GM18520 (cell line): ENCODE results near the gene RFXANK.
"Not testable (repeated sequence)": the region's sequence is repeated elsewhere in the genome, so short reads cannot be mapped to it uniquely, and the experiment has no call there.

Experiments used
- ATAC-seq: cut with Tn5 transposase; IDR thresholded peaks from one replicate; pipeline ENCODE4 v1.9.1; 2021; ENCODE audit not compliant: unreplicated experiment

RFXANK gene

DNA sequence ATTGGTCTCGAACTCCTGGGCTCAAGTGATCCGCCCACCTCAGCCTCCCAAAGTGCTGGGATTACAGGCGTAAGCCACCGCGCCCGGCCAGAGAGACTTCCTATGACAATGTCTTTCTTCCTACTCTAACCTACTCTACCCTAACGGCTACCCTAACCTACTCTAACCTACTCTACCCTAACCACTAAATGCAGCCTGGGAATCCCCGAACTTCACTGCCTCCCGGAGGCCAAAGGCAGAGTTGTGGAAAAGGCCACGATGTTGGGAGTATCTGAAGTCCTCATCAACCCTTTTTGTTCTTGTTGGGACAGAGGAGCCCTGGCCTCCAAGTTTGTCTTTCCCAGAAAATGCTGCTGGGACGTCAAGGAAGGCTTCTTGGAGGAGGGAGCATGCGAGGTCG, 12.1 kb downstream of the RFXANK start:
- no peak for ATAC-seq

GRCh38 chr19:19205416-19206410, 13.7 kb downstream of the RFXANK start:
- ATAC-seq: no peak

DNA sequence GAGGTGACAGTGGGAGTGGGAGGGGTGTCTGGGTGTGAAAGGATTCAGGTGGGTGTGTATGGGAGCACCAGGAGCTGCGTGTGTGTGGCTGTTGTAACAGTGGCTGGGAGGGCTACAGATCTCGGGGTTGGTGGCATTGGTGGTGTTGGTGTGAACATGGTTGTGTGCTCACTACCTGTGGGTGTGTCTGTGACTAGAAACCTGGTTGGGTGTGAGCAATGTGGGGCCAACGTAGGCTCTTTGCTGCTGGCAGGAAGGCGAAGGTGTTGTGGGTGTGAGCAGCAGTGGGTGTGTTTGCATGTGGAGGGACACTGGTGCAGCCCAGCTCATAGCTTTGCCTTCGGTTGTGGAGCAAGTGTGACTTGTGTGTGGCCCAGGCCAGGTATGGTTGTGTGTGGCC, 14.9 kb downstream of the RFXANK start:
- ATAC-seq: no peak

DNA sequence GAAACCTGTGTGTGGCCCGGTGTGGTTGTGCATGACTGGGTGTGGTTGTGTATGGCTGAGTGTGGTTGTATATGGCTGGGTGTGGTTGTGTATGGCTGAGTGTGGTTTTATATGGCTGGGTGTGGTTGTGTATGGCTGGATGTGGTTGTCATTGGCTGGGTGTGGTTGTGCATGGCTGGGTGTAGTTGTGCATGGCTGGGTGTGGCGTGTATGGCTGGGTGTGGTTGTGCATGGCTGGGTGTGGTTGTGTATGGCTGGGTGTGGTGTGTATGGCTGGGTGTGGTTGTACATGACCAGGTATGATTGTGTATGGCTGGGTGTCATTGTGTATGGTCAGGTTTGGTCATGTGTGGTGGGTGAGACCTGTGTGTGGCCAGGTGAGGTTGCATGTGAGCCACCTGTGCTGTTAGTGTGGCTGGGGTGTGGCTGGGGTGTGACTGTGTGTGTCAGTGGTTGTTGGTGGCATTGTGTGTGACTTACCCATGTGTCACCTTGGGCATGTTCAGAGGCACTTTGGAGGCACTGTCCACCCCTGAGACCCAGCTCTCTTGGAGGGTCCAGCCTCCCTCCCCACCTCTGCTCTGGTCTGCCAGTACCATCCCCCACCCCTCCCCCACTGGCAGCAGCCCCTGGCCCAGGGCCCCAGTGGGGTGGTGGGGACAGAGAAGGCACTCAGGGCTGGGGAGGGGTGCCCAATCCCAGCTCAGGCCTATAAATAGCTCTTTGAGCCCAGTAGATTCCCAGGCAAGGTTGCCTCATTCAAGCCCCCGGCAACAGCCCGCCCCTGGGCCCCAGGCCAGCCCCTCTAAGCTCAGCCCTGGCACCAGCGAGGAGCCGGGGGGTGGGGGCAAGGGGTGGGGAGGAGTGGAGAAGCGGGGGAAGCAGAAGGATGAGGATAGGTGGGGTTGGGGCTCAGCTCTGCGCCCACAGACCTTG, 15.8 kb downstream of the RFXANK start:
- ATAC-seq: no peak

DNA sequence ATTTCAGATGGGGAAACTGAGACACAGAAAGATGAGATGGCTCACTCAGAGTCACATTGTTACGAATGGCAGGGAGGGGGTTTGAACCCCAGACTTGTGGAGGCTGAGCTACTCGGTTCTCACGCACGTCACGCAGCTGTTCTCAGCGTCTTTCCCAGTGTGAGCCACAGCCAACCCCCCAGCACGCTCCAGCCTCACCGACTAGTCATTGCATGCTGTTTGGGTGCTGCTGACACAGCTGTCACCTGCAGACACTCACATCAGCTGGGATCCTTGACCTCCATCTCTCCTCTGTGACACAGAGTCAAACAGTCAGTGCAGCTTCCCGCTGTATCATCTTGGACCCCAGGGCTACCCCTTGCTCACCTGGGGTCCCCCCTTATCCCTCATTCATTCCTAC, 17.3 kb downstream of the RFXANK start:
- ATAC-seq: no peak

- ATAC-seq: no peak
Observed at GRCh38 chr19:19211499-19212420, 19.7 kb downstream of the RFXANK start, which contains the start of gene NCAN. Gene NCAN (plus strand): TSS chr19:19211958. CDS start chr19:19216954, 4,996 bp downstream.

- no peak for ATAC-seq
Observed at GRCh38 chr19:19212916-19213315, 20.9 kb downstream of the RFXANK start.

DNA sequence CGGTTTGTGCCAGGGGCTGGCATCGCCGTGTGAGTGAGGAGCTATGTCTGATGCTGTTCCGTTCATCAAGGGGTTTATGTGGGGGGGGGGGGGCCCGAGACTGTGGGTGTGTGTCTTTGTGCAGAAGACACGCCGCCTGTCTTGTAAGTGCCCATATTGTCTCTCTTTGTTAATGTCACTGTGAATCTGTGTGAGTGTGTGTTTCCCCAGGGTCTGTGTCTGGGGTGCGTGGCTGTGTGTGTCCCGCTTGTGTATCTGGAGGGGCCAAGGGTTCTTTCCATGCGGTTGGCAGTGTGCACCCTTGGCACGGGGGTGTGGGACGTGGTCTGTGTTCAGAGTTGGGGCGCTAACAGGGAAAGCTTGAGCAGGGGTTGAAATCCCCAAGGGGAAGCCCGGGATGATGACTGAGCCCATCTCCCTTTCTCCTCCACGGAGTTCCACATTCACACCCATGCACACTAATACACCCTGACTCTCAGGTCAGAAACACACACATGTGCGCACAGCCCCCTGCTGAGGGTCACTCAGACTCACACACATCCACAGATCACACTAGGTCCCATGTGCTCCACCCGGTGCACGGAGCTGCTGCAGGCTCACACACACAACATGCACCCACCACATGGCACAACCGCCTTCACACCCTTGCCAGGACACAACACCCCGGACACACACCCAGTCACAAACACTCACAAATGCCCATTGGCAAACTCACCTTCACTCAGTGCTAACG, 21.5 kb downstream of the RFXANK start:
- no peak for ATAC-seq

DNA sequence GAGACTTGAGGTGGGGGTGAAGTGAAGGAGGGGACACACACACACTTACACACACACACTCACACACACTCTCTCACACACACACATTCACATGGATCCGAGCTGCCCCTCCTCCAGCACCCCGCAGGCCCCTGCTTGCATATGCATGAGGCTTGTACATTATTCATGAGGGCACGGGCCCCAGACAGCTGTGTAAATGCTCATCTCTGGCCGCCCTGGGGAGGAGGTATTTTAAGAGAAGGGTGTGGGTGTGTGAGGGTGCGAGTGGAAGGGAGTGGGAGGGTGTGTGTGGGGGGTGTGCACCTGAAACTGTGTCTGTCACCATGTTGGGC, 22.1 kb downstream of the RFXANK start:
- no peak for ATAC-seq

DNA sequence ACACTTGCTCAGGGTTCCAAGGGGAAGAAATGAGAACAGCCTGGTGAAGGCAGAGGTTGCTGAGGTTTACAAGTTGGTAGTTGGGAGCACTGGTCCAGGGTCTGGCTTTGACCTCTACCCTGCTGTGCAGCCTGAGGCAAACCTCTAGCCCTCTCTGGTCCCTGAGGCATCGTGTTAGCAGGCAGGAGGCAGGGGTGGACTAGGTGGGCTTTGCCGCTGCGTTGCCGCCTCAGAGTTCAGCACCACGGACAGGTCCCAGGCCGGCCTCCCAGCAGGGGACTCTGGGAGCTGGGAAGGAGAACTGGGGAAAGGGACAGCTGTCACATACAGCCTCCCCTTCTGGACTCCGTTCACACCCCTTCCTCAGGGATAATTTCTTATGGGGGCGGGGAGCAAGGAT, 22.8 kb downstream of the RFXANK start:
- ATAC-seq: no peak

GRCh38 chr19:19215792-19216191, 23.7 kb downstream of the RFXANK start:
- ATAC-seq: no peak

DNA sequence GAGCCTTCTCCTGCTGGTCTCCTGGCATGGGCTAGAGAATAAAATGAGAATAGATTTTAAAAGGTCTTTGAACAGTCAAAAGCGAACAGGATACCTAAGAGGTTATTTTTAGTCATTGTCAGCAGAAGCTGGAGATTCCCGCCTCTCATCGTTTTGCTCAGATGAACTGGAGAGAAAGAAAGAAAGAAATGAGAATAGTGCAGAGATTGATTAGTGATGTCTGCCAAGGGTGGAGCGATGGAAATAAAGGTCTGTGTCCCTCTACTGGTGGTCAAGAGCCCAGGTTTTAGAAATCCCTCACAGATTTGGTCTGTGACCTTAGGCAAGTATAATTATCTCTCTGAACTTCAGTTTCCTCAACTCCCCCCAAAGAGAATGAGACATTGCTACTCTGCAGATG, 25.0 kb downstream of the RFXANK start:
- ATAC-seq: no peak

DNA sequence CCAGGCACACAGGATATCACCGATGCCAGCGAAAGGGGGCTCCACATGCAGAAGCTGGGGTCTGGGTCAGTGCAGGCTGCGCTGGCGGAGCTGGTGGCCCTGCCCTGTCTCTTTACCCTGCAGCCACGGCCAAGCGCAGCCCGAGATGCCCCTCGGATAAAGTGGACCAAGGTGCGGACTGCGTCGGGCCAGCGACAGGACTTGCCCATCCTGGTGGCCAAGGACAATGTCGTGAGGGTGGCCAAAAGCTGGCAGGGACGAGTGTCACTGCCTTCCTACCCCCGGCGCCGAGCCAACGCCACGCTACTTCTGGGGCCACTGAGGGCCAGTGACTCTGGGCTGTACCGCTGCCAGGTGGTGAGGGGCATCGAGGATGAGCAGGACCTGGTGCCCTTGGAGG, 26.9 kb downstream of the RFXANK start:
- no peak for ATAC-seq

- not testable (repeated sequence) for ATAC-seq
Observed at GRCh38 chr19:19221000-19221399, 28.9 kb downstream of the RFXANK start.

- ATAC-seq: no peak
Observed at GRCh38 chr19:19223060-19223459, 31.0 kb downstream of the RFXANK start.

DNA sequence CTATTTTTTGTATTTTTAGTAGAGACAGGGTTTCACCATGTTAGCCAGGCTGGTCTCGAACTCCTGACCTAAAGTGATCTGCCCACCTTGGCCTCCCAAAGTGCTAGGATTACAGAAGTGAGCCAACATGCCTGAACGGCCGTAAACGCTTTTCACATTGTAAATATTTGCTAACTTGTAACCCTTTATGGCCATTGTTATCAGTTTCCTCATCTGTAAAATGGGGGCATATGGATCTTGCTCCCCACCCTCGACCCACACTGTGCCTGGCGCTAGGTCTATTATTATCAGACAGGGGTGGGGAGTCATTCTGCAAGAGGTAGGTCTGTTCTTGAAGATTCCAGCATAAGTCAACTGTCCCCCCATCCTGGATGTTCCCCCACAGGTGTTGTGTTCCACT, 31.6 kb downstream of the RFXANK start:
- ATAC-seq: no peak

DNA sequence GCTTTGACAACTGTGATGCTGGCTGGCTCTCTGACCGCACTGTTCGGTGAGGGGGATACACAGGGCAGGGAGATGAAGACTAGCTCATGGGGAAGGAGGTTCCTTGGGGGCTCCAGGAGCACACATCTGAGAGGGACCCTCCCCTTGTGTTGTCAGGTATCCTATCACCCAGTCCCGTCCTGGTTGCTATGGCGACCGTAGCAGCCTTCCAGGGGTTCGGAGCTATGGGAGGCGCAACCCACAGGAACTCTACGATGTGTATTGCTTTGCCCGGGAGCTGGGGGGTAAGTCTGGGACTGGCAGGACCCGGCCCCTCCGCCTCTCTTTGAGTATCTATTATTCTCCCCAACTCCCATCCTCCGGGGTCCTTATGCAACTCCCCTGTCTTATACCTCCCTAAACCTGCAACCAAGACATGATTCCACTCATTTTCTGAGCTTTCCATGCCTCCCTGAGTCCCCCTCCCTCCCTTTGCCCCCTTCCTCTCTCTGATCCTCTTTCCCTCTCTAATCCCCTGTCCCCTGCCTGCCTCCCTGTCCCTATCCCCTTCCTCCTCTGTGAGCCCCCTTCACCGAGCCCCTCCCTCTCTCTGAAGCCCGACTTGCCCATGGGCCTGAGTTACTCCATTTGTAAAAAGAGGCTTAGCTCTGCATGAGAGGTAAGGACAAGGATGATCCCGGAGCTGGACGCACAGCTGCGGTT, 32.2 kb downstream of the RFXANK start:
- no peak for ATAC-seq

GRCh38 chr19:19224852-19225494, 32.9 kb downstream of the RFXANK start:
- ATAC-seq: no peak

- no peak for ATAC-seq
Observed at GRCh38 chr19:19226204-19226603, 34.1 kb downstream of the RFXANK start.
